ENCODE measurements around the gene HPS1.

DNA sequence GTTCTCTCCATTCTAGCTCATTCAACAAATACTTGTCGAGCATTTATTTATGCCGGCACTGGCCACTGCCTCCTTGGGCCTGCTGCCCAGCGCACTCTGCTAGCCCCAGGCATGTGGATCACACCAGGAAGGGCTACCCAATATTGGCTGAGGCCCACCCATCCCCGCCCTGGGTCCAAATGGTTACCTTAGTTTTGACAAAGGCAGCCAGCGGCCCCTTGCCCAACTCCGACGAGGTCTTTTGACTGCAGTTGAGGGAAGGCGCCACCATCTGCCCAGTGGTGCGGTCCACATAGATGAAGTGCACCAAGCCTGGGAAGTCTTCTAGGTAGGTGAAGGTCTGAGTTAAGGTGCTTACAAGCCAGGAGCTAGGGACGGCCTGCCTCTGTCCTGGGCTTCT is 24.6 kb downstream of the HPS1 start:
- TF ChIP-seq, protein P1, sequence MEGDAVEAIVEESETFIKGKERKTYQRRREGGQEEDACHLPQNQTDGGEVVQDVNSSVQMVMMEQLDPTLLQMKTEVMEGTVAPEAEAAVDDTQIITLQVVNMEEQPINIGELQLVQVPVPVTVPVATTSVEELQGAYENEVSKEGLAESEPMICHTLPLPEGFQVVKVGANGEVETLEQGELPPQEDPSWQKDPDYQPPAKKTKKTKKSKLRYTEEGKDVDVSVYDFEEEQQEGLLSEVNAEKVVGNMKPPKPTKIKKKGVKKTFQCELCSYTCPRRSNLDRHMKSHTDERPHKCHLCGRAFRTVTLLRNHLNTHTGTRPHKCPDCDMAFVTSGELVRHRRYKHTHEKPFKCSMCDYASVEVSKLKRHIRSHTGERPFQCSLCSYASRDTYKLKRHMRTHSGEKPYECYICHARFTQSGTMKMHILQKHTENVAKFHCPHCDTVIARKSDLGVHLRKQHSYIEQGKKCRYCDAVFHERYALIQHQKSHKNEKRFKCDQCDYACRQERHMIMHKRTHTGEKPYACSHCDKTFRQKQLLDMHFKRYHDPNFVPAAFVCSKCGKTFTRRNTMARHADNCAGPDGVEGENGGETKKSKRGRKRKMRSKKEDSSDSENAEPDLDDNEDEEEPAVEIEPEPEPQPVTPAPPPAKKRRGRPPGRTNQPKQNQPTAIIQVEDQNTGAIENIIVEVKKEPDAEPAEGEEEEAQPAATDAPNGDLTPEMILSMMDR (conservative IDR thresholded peaks at IDR 0.05; ENCODE audit: low read length), result no peak
- TF ChIP-seq EZH2phosphoT487 (IDR thresholded peaks at IDR 0.05; ENCODE audit: borderline replicate concordance, low read depth, low read length), result no peak

Data from OCI-LY7 (cell line).